Cerebellar nuclear complex (tissue), 1 donor: ENCODE results near the gene SNRNP25.

Source experiments
- DNase-seq, 2 experiments: peaks; one replicate each; lab custom pipeline; 2025; lab: John Stamatoyannopoulos, UW

SNRNP25 gene

DNA sequence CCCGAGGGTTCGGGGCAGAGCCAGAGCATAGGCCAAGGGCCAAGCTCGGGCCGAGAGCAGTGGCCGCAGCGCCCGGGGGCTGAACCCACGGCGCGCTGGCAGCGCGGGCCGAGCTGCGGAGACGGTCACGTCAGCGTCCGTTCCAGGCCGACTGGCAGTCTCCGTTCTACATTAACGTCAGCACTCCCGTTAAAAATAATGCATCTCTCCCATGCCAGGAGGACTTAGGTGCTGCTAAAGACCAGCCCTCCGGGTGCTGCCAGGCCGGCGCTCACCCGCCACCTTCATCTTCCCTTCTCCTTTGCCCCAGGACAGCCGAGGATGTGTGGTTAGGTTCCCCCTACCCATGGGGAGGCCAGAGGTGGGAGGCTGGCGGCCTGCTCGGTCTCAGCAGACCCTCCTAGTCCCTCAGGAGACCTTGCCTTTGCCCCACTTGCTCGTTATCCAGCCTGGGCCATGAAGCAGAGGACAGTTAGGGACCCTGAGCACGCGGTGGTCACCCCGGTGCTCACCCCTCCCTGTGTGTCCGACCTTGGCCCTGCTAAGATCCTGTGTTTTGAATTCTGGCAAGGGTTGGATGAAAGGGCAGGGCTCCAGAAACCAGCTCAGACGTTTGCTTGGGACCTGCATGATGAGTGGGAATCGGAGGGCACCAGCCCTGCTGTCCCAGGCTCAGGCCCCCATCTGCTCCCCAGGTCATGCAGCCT lies 25.0 kb downstream of the SNRNP25 start:
- DNase-seq, result no peak

DNA sequence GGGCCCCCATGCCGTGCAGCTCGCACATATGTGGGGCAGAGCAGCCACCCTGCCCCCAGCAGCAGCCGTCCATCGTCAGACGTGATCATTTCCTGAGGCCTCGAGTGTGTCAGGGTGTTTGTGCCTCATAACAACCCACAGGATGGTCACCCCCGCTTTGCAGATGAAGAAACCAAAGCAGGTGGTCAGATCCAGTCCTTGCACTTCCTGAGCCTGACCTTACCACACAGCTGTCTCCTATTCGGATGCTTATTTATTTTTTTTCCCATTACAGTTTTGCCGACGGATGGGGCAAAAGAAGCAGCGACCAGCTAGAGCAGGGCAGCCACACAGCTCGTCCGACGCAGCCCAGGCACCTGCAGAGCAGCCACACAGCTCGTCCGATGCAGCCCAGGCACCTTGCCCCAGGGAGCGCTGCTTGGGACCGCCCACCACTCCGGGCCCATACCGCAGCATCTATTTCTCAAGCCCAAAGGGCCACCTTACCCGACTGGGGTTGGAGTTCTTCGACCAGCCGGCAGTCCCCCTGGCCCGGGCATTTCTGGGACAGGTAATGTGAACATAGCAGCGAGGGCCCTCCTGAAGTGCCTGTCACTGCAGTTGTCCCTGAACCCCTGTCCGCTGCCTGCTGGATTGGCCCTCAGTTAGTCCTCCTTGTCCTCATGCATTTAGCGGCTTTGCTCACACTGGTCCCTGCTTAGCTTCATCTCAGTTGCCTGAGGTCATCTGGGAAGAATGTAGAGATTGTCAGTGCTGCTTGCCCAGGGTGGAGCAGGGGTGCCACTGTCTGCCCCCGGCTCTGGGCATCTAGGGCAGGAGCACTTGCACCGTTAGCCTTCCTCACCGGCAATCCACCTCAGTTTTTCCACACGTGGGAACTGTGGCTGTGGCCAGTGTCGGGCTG lies 25.8 kb downstream of the SNRNP25 start:
- DNase-seq, result no peak

DNA sequence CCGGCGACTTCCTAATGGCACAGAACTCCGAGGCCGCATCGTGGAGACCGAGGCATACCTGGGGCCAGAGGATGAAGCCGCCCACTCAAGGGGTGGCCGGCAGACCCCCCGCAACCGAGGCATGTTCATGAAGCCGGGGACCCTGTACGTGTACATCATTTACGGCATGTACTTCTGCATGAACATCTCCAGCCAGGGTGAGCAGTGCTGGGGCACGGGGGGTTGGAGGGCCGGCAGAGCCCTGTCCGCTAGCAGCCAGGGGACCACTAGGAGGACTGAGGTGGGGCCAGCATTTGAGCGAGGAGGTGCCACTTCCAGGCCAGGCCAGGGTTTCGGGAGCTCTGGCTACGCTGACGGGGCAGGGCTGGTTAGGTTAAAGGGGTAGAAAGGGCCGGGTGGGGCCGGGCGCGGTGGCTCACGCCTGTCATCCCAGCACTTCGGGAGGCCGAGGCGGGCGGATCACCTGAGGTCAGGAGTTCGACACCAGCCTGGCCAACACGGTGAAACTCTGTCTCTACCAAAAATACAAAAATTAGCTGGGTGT lies 29.5 kb downstream of the SNRNP25 start:
- no peak for DNase-seq

DNA sequence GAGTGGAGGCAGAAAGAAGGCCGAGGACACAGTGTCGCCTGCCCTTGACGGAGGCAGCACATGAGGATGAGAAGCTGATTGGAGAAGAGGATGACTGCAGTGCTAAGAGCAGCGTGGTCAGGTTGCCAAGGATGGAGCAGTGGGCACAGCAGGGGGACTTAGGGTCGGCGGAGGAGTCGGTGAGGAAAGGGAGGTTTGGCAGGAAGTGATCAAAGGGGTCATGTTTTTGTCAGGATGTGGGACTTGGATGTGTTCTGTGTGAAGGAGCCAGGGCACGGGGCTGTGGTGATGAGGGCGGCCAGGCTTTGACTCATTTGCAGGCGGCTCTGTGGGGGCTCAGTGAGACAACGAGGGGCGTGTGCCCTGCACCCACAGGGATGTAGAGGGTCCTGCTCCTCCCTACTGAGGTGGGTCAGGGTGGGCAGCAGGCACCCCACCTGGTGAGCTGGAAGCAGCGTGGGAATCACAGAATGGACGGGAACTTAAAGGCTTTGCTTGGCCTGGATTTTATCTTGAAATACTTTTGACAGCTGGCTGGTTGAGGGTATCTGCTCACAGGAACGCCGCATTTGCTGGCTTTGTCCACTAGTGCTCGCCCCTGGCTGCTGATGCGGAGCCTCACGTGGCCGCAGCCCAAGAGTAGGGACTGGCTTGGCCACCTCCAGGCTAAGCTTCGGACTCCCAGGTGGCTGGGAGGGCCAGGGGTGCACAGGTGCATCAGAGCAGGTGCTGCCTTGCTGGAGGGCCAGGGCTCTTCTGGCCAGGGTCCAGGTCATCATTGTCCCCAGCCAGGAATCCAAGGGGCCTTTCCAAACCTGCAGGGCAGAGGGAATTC lies 30.4 kb downstream of the SNRNP25 start:
- DNase-seq, result no peak

DNA sequence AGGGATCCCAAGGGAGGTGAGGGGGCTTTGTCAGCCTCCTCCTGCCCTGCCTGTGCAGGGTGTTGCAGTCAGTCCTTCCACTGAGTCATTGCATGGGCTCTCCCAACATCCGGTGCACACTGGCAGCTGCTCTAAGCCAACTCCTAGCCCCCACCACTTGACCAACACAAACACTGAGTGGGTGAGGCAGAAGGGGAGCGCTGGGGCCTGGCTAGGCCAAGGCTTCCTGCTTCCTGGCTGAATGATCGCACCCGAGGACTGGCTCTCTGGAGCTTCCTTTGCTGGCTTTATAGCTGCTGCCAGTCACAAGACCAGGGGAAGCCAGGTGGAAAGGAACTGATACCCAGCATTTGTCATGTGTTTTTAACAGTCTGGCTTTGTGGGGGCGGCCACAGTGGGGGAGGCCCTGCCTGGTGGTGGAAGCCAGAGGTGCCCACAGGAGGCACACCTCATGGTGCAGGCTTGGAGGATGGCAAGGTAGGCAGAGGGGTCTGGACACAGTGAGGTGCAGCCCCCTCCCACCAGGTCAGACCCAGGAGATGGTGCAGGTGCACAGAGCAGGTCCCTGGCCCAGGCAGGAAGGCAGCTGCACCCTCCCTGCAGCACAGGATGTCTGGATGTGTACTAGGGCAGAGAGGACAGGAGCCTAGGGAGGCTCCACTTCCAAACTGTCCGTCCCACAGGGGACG lies 31.2 kb downstream of the SNRNP25 start:
- no peak for DNase-seq

DNA sequence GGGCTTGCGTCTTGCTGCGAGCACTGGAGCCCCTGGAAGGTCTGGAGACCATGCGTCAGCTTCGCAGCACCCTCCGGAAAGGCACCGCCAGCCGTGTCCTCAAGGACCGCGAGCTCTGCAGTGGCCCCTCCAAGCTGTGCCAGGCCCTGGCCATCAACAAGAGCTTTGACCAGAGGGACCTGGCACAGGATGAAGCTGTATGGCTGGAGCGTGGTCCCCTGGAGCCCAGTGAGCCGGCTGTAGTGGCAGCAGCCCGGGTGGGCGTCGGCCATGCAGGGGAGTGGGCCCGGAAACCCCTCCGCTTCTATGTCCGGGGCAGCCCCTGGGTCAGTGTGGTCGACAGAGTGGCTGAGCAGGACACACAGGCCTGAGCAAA lies 31.8 kb downstream of the SNRNP25 start:
- DNase-seq, result no peak

DNA sequence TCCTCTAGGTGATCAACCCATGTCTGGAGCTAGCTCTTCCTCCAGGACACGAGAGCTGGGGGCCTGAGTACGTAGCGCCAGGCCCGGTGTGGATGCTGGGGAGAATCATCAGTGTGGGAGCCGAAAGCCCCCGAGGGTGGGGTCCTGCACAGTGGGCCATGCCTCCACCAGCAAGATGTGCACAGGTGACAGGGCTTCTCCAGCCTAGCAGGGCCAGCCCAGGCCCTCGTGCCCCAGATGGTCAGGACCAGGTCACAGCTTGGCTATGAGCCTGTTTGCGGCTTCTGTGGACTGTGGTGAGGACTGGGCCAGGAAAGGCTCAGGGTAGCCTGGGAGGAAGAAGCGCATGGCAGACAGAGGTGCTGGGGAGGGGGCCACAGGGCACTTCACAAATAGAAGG lies 32.2 kb downstream of the SNRNP25 start:
- DNase-seq, result peak in 1 of 2 experiments; percentile 31

DNA sequence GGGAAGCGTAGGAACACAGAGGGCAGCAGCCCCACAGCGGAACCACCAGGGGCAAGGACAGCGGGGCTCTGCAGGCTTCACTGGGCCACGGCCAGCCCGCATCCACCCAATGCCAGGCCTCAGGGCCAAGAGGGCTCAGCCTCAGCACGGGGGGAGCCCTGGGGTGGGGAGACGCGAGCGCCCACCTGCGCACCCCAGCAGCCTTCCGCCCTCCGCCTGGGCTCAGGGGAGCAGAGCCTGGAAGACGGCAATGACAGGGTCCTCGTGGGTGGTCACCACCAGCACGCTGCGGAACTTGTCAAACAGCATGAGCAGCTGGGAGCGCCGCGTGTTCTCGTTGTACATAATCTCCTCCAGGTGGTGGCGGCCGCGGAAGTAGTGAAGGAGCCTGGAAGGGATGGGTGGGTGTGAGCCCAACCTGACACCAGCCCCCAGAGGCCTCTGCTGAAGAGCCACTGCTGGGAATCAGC lies 32.9 kb downstream of the SNRNP25 start:
- no peak for DNase-seq

DNA sequence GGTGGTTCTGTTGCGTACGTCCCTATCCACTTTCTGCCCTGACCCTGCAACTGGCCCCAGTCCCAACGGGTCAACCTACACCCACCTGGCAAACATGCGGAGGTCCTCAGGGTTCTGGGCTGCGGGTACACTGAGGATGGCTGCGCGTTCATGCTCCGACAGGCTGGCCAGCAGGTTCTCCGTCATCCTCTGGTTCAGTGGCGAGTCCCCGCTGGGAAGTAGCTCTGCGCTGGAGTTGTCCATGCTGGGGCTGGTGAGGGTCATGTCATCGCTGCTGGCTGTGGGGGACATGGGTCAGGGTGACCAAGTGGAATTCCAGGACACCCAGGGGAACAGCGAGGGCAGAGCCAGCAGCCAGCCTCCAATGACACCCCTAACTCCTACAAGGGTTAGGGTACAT lies 35.0 kb downstream of the SNRNP25 start:
- no peak for DNase-seq

DNA sequence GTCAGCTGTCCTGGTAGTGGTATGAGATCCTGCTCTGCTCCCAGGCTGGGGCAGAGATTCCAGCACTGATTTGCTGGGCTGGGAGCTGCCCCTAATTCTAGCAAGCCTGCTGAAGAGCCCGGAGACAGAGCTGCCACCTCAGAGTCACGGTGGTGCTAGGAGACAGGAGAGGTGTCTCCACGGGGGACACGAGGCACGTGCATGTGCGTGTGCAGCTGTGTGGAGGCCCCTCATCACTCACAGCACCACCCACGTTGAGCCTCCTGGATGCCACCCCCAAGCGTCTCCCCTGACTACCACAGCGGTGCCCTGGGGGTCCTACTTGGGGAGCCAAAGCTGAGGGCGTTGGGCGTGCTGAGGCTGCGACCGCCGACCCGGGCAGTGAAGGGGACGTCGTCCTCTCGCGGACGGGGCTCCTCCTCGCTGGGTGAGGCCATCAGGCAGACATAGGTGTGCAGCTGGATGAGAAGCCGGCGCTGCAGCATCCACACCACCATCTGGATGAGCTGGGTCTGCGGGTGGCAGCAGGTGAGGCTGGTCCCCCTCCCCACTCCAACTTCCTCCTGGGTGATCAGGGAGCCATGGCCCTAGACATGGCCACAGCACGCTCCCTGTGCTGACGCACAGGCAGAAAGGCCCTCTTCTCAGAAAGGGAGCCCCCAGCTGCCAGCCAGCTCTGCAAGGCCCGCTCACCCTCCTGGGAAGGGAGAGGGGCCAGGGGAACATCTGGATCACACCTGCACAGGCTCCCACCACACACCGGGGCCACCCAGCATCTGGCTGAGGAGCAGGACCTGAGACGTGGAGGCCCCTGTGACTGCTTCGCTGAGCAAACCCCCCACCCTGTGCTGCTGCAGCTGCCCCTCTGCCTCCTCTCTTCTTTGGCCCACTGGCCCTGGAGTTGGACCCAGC lies 36.0 kb downstream of the SNRNP25 start:
- no peak for DNase-seq

DNA sequence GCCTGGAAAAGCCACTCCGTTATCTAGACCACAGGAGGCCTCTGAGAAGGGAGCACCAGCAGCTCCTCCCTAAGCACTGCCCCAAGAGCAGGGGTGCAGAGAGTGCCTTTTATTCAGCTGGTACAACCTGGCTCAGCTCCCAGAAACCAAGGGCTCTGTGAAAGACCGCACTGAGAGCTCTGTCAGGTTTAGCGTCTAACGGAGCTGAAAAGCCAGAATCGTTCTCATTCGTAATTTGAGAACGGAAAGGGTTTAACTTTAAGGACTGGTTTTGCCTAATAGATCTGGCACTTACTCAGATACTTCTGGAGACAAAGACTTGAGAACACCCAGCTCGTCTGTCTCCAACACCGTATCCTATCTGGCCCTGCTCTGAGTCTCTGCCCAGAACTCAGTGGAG lies 37.9 kb downstream of the SNRNP25 start:
- peak in 1 of 2 experiments; percentile 27 for DNase-seq

DNA sequence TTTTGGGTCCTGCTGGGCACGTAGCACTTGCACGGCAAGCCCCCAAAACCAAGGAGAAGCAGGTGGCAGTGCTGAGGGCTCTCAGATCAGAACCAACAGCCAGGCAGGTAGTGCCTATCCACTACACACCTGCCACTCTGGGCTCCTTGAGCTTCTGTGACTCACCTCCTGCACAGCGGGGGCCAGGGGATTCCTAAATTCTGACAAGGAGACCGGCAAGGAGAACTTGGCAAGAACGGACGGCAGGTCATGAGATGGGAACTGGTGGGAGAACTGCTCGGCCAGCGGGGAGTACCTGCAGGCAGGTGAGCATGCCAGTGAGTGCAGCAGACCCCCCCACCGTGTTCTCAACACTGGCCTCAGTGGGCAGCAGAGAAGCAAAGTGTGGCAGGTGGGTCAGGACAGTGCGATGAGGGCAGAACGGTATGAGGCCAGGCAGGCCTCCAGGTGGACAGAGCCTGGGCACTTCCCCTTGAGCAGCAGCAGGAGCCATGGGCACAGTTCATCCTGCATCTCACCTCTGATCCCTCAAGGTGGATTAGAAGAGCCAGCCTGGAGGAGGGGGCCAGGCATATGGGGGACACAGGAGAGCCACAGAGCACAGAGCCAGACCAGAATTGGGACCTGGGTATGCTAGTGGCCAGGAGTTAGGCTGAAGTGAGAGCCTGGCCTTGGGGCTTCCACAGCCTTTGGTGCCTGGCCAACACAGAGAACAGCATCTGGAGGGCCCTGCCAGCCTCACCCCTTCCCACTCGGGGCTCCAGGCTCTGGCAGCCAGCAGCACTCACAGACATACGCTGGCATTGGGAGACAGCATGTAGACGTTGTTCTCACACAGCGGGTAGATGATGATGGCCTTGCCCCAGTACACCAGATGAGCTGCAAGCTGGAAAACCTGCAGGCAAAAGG lies 39.1 kb downstream of the SNRNP25 start:
- DNase-seq, result no peak

DNA sequence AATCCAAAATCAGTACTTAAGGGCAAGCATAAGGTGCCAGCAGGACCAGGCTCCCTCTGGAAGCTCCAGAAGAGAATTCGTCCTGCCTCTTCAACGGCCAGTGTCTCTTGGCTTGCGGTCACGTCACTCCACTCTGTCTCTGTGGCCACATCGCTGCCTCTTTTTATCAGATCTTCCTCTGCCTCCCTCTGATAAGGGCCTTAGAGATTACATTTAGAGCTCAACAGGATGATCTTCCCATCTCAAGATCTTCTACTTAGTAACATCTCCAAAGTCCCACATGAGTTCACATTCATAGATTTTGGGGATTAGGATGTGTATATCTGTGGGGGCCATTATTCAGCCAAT lies 41.3 kb downstream of the SNRNP25 start:
- no peak for DNase-seq

DNA sequence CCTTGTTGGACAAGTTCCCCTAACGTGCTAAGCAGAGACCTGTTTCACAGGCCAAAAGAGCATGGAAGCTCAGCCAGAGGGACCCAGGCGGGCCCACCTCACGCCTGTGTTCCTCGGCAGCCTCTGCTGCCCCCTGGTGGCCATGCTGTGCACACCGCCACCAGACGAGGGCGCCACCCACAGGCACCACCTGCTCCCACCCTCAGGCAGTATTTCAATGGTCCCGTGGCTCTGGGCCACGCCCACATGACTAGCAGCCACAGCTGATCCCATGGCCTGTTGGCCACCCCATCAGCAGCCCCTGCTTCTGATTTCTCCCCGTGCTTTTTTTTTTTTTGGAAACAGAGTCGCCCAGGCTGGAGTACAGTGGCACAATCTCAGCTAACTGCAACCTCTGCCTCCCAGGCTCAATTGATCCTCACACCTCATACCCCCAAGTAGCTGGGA lies 43.3 kb downstream of the SNRNP25 start:
- peak in 1 of 2 experiments; percentile 39 for DNase-seq

DNA sequence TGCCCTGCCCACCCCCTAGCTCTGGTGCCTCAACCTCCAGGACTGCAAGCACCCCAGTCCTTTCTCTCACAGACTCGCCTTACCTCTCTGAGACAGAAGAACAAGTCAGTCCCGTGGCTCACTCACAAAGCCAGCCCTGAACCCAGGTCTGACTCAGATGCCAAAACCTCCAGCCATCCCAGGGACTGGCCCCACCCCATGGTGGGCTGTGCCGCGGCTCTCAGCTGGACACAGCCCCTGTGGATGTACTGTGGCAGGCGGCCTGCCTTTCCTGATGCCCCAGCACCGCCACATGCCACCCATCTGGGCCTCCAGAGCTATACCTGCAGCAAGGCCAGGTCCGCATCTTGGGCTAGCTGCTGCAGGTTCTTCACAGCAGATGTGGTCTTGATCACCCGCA lies 44.2 kb downstream of the SNRNP25 start:
- no peak for DNase-seq

DNA sequence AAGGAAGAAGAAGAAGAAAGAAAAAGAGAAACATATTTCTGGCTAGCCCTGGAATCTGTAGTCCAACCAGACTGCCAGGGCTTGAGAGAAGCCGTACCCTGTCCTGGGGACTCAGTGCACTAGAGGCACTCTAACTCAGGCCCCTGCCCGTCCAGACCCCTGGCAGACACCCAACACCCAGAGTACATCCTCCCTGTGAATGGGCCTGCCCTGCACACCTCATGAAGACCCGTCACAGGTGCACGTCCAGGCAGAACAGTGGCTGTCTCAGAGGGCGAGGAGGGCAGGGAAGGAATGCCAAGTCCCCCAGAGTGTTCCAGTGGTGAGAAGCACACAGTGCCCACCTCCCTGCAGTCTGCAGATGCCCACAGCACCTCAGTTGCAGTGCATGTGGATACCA lies 47.4 kb downstream of the SNRNP25 start:
- no peak for DNase-seq

DNA sequence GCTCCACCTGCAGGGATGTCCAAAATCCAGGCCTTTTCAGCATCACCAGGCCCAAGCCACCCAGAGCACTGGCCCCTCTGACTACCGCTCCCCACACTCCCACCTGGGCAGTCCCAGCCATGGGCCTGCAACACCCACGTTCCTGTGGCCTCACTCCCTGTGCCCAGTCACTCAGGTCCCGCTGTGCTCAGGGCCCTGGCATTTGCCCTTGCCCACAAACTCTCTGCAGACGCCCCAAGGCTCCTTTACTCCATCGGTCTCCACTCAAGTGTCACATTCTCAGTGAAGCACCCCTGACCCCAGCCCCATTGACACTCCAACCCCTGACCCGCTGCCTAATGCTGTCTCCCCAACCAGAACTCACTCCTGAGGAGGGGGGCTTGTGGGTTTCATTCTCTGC lies 48.0 kb downstream of the SNRNP25 start:
- no peak for DNase-seq

DNA sequence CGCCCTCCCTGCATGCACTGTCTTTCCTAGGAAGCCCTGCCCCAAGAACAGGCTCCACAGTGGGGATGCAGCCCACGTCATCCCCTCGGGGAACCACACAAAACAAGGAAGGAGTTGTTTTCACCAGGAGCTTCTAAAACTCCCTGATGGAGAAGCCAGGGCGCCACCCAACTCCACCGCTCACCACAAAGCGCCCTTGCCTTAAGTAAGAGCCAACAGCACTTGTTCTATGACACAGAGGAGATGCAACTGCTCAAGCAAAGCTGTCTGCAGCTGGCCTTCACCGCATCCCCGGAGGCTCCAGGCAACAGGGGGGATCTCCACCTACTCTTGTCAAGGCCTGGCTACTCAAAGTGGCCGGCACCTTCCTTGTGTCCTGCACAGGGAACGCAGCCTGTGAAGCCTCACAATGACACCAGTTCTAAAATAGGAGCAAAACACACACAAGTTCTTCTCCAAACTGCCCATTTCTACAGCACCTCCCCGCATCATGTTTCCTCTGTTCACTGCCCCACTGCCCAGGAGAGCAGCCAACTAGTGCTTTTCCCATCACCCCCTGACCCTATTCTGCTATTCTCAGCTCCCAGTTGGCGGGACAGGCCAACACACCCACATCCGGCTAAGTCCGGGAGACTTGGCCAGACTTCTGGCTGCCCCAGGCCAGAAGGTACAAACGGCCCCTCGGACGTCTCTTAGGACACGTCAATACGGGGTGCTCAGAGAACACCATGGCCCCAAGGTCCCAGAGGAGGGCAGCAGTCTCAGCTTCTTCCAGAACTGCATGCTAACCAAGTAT lies 48.6 kb downstream of the SNRNP25 start:
- DNase-seq, result no peak
